Esophagus squamous epithelium (tissue), 5 donors: ENCODE data around the gene LRRC45. TPM values are rescaled to one million over a fixed set of nuclear protein-coding genes. Genes with fewer than 3 reads are reported as not detected.

Source experiments
- DNase-seq: peaks from one replicate; lab custom pipeline; 2025; lab: John Stamatoyannopoulos, UW
- H3K27ac ChIP-seq, 4 donors: fragments of 200-600 bp; sonication (generic); one replicate each; pipeline ENCODE4 v1.5.1; 2016 to 2019; ENCODE audit warnings: mild to moderate bottlenecking in 1 of 4
- H3K27me3 ChIP-seq, 4 donors: fragments of 200-600 bp; sonication (generic); 1 replicate in 3 of 4; 2 replicates in 1 of 4; pipeline versions ENCODE4 v1.5.1 to v1.6.0; 2017 to 2021; ENCODE audit warnings: antibody characterized with exemption in 1 of 4
- H3K36me3 ChIP-seq, 3 donors: fragments of 200-600 bp; sonication (generic); one replicate each; pipeline ENCODE4 v1.5.1; 2016 to 2019
- H3K4me1 ChIP-seq, 3 donors: fragments of 200-600 bp; sonication (generic); one replicate each; pipeline ENCODE4 v1.5.1; 2017 to 2019
- H3K4me3 ChIP-seq, 4 donors: fragments of 200-600 bp; sonication (generic); 1 replicate in 3 of 4; 2 replicates in 1 of 4; pipeline ENCODE4 v1.5.1; 2016 to 2019; ENCODE audit warnings: mild to moderate bottlenecking in 2 of 4, moderate library complexity in 1 of 4
- H3K9me3 ChIP-seq, 3 donors: fragments of 200-600 bp; sonication (generic); one replicate each; pipeline ENCODE4 v1.5.1; 2016 to 2019
- CTCF ChIP-seq, 6 experiments: fragments of 450-650 bp in 4 of 6; fragments of 200-600 bp in 2 of 6; sonication (generic) in 2 of 6; IDR thresholded peaks; one replicate each; pipeline ENCODE4 v1.5.1; 2016 to 2019; ENCODE audit warnings: antibody characterized with exemption in 6 of 6, mild to moderate bottlenecking in 4 of 6, moderate library complexity in 4 of 6
- POLR2A ChIP-seq, 4 donors: fragments of 450-650 bp; IDR thresholded peaks; one replicate each; pipeline ENCODE4 v1.6.1; 2017; ENCODE audit warnings: antibody characterized with exemption in 4 of 4, mild to moderate bottlenecking in 4 of 4, moderate library complexity in 3 of 4
- WGBS, 2 donors: methylation state at CpG; one replicate each; pipeline ENCODE4 v1.1.5; 2018; 5-methylcytosine and 5-hydroxymethylcytosine counted together
- intact Hi-C: fragments of 100-400 bp; cut with DNase I; formaldehyde crosslinking; loops from one replicate; pipeline ENCODE4 v1.15.0; 2022
- total RNA-seq, 4 donors: library from RNA; depleted of rRNA; stranded (reverse); fragments of >200 nt; gene quantifications; one replicate each; pipeline ENCODE4 v1.1.0, GENCODE V29; 2016
- donor health status: DM: yes; HTN: yes; CAD: no.

Gene LRRC45
- total RNA-seq, 4 donors from 2014 or later, result 9.7 to 21.2 (median 18.3) TPM

GRCh38 chr17:81998691-81999438 lies 24.2 kb upstream of the LRRC45 start:
- intact Hi-C loops, result no loop called here
- Histone ChIP-seq H3K27ac (no peak overlapping the region), H3K9me3 (no peaks in the 10 kb centered on the region), H3K36me3 (peaks cover 0 to 37% (median 0%) of the 10 kb centered on the region in 3 donors), H3K4me3 (no peak overlapping the region), H3K27me3 (no peaks in the 10 kb centered on the region), H3K4me1 (peaks cover 6 to 33% (median 9%) of the 10 kb centered on the region in 3 donors)
- WGBS, 2 donors, result 60 to 78% methylated on average over 2 to 7 of the region's 14 CpGs
- no peak for DNase-seq
- TF ChIP-seq CTCF (IDR thresholded peaks at IDR 0.05) (no peak), POLR2A (IDR thresholded peaks at IDR 0.05) (no peak)

- Histone ChIP-seq H3K27ac (no peak overlapping the region), H3K4me1 (peaks cover 6 to 33% (median 12%) of the 10 kb centered on the region in 3 donors)
- intact Hi-C loops, result no loop called here
These were observed 23.5 kb upstream of the LRRC45 start for GRCh38 chr17:81999587-81999975.

GRCh38 chr17:81999976-82000802 lies 22.9 kb upstream of the LRRC45 start:
- 36 to 52% methylated on average over 8 to 9 of the region's 36 CpGs for WGBS, 2 donors
- H3K4me1 ChIP-seq, result peaks cover 6 to 36% (median 12%) of the 10 kb centered on the region in 3 donors
- no peak overlapping the region for H3K27ac ChIP-seq
- H3K9me3 ChIP-seq, result no peaks in the 10 kb centered on the region
- peaks cover 0 to 24% (median 0%) of the 10 kb centered on the region in 3 donors for H3K36me3 ChIP-seq
- TF ChIP-seq POLR2A (IDR thresholded peaks at IDR 0.05) (no peak), CTCF (IDR thresholded peaks at IDR 0.05) (no peak)
- DNase-seq, result no peak
- no peak overlapping the region for H3K4me3 ChIP-seq
- no peaks in the 10 kb centered on the region for H3K27me3 ChIP-seq
- intact Hi-C loops, result no loop called here

More at GRCh38 chr17:81999587-81999975, 23.5 kb upstream of the LRRC45 start:
- H3K4me3 ChIP-seq, result no peak overlapping the region
- H3K9me3 ChIP-seq, result no peaks in the 10 kb centered on the region
- 90 to 91% methylated on average over 9 to 12 of the region's 12 CpGs for WGBS, 2 donors
- TF ChIP-seq CTCF (IDR thresholded peaks at IDR 0.05) (no peak), POLR2A (IDR thresholded peaks at IDR 0.05) (no peak)
- H3K27me3 ChIP-seq, result no peaks in the 10 kb centered on the region
- DNase-seq, result no peak
- peaks cover 0 to 30% (median 0%) of the 10 kb centered on the region in 3 donors for H3K36me3 ChIP-seq

GRCh38 chr17:82000803-82001570 lies 22.1 kb upstream of the LRRC45 start:
- peaks cover 6 to 44% (median 14%) of the 10 kb centered on the region in 3 donors for H3K4me1 ChIP-seq
- H3K4me3 ChIP-seq, result no peak overlapping the region
- 100% methylated on average over 6 of the region's 32 CpGs; no CpG with 5 or more reads in 1 of the 2 donors for WGBS, 2 donors
- TF ChIP-seq CTCF (IDR thresholded peaks at IDR 0.05) (no peak), POLR2A (IDR thresholded peaks at IDR 0.05) (no peak)
- H3K36me3 ChIP-seq, result peaks cover 0 to 18% (median 0%) of the 10 kb centered on the region in 3 donors
- H3K9me3 ChIP-seq, result no peaks in the 10 kb centered on the region
- intact Hi-C loops, result no loop called here
- DNase-seq, result no peak
- H3K27me3 ChIP-seq, result no peaks in the 10 kb centered on the region
- no peak overlapping the region for H3K27ac ChIP-seq
